VCaP (cell line): Measurements from ENCODE around the gene TOLLIP.
A peak's percentile ranks its signal among the peaks of the same experiment; 100 is the strongest.

ENCODE experiments used
- H3K27ac ChIP-seq: fragments of 450-650 bp; 2 replicates; pipeline ENCODE4 v1.5.1; 2017
- CTCF ChIP-seq: fragments of 450-650 bp; conservative IDR thresholded peaks from 2 replicates; pipeline ENCODE4 v1.5.1; 2017; ENCODE audit warnings: mild to moderate bottlenecking, moderate library complexity

Gene TOLLIP

GRCh38 chr11:1292644-1293618, 16.5 kb downstream of the TOLLIP start:
- TF ChIP-seq CTCF: no peak
- no peak overlapping the region for H3K27ac ChIP-seq

GRCh38 chr11:1292018-1292643, 17.3 kb downstream of the TOLLIP start:
- no peak overlapping the region for H3K27ac ChIP-seq
- TF ChIP-seq CTCF: no peak

GRCh38 chr11:1291295-1292017, 18.0 kb downstream of the TOLLIP start:
- TF ChIP-seq CTCF: no peak
- H3K27ac ChIP-seq: peak overlapping the region; percentile 33; the same call in 1 of the 2 replicates

- TF ChIP-seq CTCF: no peak
- H3K27ac ChIP-seq: peak overlapping the region; percentile 33; the same call in 1 of the 2 replicates
Observed at GRCh38 chr11:1290052-1291040, 19.1 kb downstream of the TOLLIP start.

- no peak overlapping the region for H3K27ac ChIP-seq
- TF ChIP-seq CTCF: no peak
Observed at GRCh38 chr11:1289211-1289935, 20.1 kb downstream of the TOLLIP start.

- H3K27ac ChIP-seq: no peak overlapping the region
- no peak for TF ChIP-seq CTCF
Observed at GRCh38 chr11:1288426-1289151, 20.8 kb downstream of the TOLLIP start.
